Prostate gland (tissue), 2 donors: ENCODE measurements around the gene ADAD2.
"Not testable (repeated sequence)": the region's sequence is repeated elsewhere in the genome, so short reads cannot be mapped to it uniquely, and the experiment has no call there.

Experiments
- POLR2A ChIP-seq: fragments of 450-650 bp; IDR thresholded peaks from one replicate; pipeline ENCODE4 v1.6.1; 2016; ENCODE audit warnings: antibody characterized with exemption, mild to moderate bottlenecking
- POLR2AphosphoS5 ChIP-seq: sonication (generic); formaldehyde crosslinking; IDR thresholded peaks from one replicate; pipeline ENCODE4 v1.6.1; 2017; ENCODE audit warnings: antibody characterized with exemption
- TF ChIP-seq, protein P1 (sequence below), 4 experiments: fragments of 200-600 bp in 2 of 4; fragments of 450-650 bp in 2 of 4; sonication (generic) in 2 of 4; IDR thresholded peaks; 1 replicate in 3 of 4; 2 replicates in 1 of 4; pipeline ENCODE4 v1.5.1; 2016 to 2019; ENCODE audit warnings: antibody characterized with exemption in 4 of 4, mild to moderate bottlenecking in 2 of 4, moderate library complexity in 2 of 4

DNA sequence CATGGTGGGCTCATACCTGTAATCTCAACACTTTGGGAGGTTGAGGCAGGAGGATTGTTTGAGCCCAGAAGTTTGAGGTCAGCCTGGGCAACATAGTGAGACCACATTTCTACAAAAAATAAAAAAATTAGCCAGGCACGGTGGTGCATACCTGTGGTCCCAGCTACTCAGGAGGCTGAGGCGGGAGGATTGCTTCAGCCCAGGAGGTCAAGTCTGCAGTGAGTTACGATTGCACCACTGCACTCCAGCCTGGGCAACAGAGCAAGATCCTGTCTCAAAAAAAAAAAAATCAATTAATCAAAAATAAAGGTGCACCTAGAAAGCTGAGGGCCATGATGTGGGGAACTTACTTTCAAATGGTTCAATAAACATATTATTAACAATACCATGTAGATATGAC lies 25.2 kb downstream of the ADAD2 start:
- TF ChIP-seq, protein P1, sequence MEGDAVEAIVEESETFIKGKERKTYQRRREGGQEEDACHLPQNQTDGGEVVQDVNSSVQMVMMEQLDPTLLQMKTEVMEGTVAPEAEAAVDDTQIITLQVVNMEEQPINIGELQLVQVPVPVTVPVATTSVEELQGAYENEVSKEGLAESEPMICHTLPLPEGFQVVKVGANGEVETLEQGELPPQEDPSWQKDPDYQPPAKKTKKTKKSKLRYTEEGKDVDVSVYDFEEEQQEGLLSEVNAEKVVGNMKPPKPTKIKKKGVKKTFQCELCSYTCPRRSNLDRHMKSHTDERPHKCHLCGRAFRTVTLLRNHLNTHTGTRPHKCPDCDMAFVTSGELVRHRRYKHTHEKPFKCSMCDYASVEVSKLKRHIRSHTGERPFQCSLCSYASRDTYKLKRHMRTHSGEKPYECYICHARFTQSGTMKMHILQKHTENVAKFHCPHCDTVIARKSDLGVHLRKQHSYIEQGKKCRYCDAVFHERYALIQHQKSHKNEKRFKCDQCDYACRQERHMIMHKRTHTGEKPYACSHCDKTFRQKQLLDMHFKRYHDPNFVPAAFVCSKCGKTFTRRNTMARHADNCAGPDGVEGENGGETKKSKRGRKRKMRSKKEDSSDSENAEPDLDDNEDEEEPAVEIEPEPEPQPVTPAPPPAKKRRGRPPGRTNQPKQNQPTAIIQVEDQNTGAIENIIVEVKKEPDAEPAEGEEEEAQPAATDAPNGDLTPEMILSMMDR (IDR thresholded peaks at IDR 0.05): not testable (repeated sequence)
- TF ChIP-seq POLR2A, POLR2AphosphoS5: not testable (repeated sequence)
